Gastroesophageal sphincter (tissue), 3 donors: ENCODE results near the gene CALHM6.

Source experiments
- EP300 ChIP-seq: sonication (generic); formaldehyde crosslinking; IDR thresholded peaks from one replicate; pipeline ENCODE4 v1.6.1; 2017; ENCODE audit warnings: antibody characterized with exemption, mild to moderate bottlenecking
- POLR2A ChIP-seq, 2 donors: fragments of 450-650 bp; IDR thresholded peaks; one replicate each; pipeline ENCODE4 v1.6.1; 2017; ENCODE audit warnings: antibody characterized with exemption in 2 of 2, mild to moderate bottlenecking in 2 of 2, moderate library complexity in 1 of 2
- POLR2AphosphoS5 ChIP-seq: sonication (generic); formaldehyde crosslinking; IDR thresholded peaks from one replicate; pipeline ENCODE4 v1.6.1; 2017; ENCODE audit warnings: antibody characterized with exemption
- TF ChIP-seq, protein P1 (sequence below), 4 experiments: fragments of 200-600 bp in 2 of 4; fragments of 450-650 bp in 2 of 4; sonication (generic) in 1 of 4; IDR thresholded peaks; one replicate each; pipeline ENCODE4 v1.5.1; 2017 to 2019; ENCODE audit warnings: antibody characterized with exemption in 4 of 4, mild to moderate bottlenecking in 2 of 4, moderate library complexity in 2 of 4

DNA sequence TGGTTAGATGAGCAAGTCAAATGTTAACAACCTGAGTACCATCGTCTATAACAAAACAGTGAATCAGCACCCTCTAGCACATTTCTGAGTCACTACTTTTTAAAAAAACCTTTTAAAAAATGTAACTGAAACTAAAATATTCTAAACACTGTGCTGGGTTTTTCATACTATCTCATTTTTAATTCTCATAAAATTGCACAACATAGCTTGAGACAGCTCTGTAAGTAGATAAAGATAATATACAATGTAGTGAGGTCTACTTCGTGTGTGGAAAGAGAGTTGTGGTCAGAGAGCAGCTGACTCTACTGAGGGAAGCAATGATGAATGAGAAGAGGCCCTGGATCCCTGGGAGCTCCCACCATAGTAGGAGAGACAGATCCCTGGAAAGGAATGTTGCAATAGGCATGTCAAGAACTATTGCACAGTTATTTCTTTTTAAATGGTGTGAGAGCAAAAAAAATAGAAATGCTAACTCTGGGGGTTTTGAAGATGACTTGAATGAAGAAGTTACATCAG is 13.6 kb upstream of the CALHM6 start:
- TF ChIP-seq EP300 (no peak), POLR2AphosphoS5 (no peak), POLR2A (IDR thresholded peaks at IDR 0.05) (no peak)
- TF ChIP-seq, protein P1, sequence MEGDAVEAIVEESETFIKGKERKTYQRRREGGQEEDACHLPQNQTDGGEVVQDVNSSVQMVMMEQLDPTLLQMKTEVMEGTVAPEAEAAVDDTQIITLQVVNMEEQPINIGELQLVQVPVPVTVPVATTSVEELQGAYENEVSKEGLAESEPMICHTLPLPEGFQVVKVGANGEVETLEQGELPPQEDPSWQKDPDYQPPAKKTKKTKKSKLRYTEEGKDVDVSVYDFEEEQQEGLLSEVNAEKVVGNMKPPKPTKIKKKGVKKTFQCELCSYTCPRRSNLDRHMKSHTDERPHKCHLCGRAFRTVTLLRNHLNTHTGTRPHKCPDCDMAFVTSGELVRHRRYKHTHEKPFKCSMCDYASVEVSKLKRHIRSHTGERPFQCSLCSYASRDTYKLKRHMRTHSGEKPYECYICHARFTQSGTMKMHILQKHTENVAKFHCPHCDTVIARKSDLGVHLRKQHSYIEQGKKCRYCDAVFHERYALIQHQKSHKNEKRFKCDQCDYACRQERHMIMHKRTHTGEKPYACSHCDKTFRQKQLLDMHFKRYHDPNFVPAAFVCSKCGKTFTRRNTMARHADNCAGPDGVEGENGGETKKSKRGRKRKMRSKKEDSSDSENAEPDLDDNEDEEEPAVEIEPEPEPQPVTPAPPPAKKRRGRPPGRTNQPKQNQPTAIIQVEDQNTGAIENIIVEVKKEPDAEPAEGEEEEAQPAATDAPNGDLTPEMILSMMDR (IDR thresholded peaks at IDR 0.05), result no peak
